GM23248 (cell line): ENCODE results near the gene IGFBP4. TPM values are rescaled to one million over a fixed set of nuclear protein-coding genes. Genes with fewer than 3 reads are reported as not detected.

Experiments used
- DNase-seq: peaks from one replicate; pipeline ENCODE4 v3.0.0-alpha.2; 2015
- H2AFZ ChIP-seq: fragments of 200-600 bp; sonication (generic); 2 replicates; pipeline ENCODE4 v1.6.1; 2016; ENCODE audit warnings: antibody characterized with exemption
- H3F3A ChIP-seq: fragments of 200-600 bp; sonication (generic); 2 replicates; pipeline ENCODE4 v1.6.1; 2016; ENCODE audit warnings: mild to moderate bottlenecking, antibody characterized with exemption, mixed run types; ENCODE audit not compliant: insufficient read depth
- H3K27ac ChIP-seq: fragments of 200-600 bp; sonication (generic); 2 replicates; pipeline ENCODE4 v1.5.1; 2016; ENCODE audit warnings: mild to moderate bottlenecking
- H3K27me3 ChIP-seq: fragments of 200-600 bp; sonication (generic); replicated peaks from 2 replicates; pipeline ENCODE4 v1.6.1; 2016; ENCODE audit warnings: mild to moderate bottlenecking; ENCODE audit not compliant: insufficient read depth
- H3K36me3 ChIP-seq: fragments of 200-600 bp; sonication (generic); 2 replicates; pipeline ENCODE4 v1.6.1; 2016; ENCODE audit warnings: low read depth, mild to moderate bottlenecking
- H3K4me1 ChIP-seq: fragments of 200-600 bp; sonication (generic); 2 replicates; pipeline ENCODE4 v1.6.1; 2016; ENCODE audit warnings: mild to moderate bottlenecking; ENCODE audit not compliant: insufficient read depth
- H3K4me2 ChIP-seq: fragments of 200-600 bp; sonication (generic); one replicate; pipeline ENCODE4 v1.6.1; 2016; ENCODE audit warnings: mild to moderate bottlenecking; ENCODE audit not compliant: unreplicated experiment
- H3K4me3 ChIP-seq: fragments of 200-600 bp; sonication (generic); 2 replicates; pipeline ENCODE4 v1.5.1; 2016; ENCODE audit warnings: mild to moderate bottlenecking
- H3K79me2 ChIP-seq: fragments of 200-600 bp; sonication (generic); 2 replicates; pipeline ENCODE4 v1.6.1; 2016; ENCODE audit warnings: mild to moderate bottlenecking; ENCODE audit not compliant: insufficient read depth
- H3K9ac ChIP-seq: fragments of 200-600 bp; sonication (generic); 2 replicates; pipeline ENCODE4 v1.6.1; 2016; ENCODE audit warnings: mild to moderate bottlenecking
- H3K9me2 ChIP-seq: fragments of 200-600 bp; sonication (generic); 2 replicates; pipeline ENCODE4 v1.6.1; 2016; ENCODE audit warnings: mixed run types, mild to moderate bottlenecking, moderate library complexity; ENCODE audit not compliant: insufficient read depth
- H3K9me3 ChIP-seq: fragments of 200-600 bp; sonication (generic); one replicate; pipeline ENCODE4 v1.6.1; 2017; ENCODE audit warnings: low read depth
- H4K20me1 ChIP-seq: fragments of 200-600 bp; sonication (generic); 2 replicates; pipeline ENCODE4 v1.6.0; 2016; ENCODE audit not compliant: insufficient read depth
- EZH2 ChIP-seq: fragments of 200-600 bp; sonication (generic); IDR thresholded peaks from 2 replicates; pipeline ENCODE4 v1.6.1; 2018; ENCODE audit warnings: antibody characterized with exemption, mild to moderate bottlenecking; ENCODE audit not compliant: insufficient read depth, poor library complexity, severe bottlenecking
- EZH2phosphoT487 ChIP-seq: fragments of 200-600 bp; sonication (generic); IDR thresholded peaks from 2 replicates; pipeline ENCODE4 v1.6.1; 2018; ENCODE audit warnings: antibody characterized with exemption, moderate library complexity, mild to moderate bottlenecking, low read depth; ENCODE audit not compliant: insufficient read depth
- WGBS, 2 experiments: methylation state at CpG; one replicate each; pipeline ENCODE4 v1.1.6; 2015 to 2017; ENCODE audit warnings: low lambda C conversion rate in 2 of 2, low coverage in 1 of 2; ENCODE audit errors: missing lambda C conversion rate in 2 of 2; 5-methylcytosine and 5-hydroxymethylcytosine counted together
- in situ Hi-C: fragments of 300-500 bp; cut with MboI; formaldehyde crosslinking; loops from 2 replicates; pipeline ENCODE4 v1.15.0; 2020
- polyA plus RNA-seq: library from polyadenylated mRNA; unstranded; fragments of >200 nt; fragmentation: Nextera tagmentation; extraction: Ambion mirVana; gene quantifications from 2 replicates; pipeline ENCODE4 v1.2.1, GENCODE V29; 2016
- total RNA-seq: library from RNA; depleted of rRNA; stranded (reverse); fragments of >200 nt; shearing (Covaris generic); gene quantifications from 2 replicates; pipeline ENCODE4 v1.2.3, GENCODE V29; 2014

IGFBP4 gene
- total and polyA plus RNA-seq, 2 experiments from 2014 or later, result 408 to 1,209 TPM

GRCh38 chr17:40458851-40459482 is 15.7 kb downstream of the IGFBP4 start:
- Histone ChIP-seq H3K9me3 (no peaks in the 10 kb centered on the region), H4K20me1 (no peaks in the 10 kb centered on the region), H3K4me2 (peak overlapping the region; percentile 52), H3K27me3 (no peaks in the 10 kb centered on the region), H3K9ac (peak overlapping the region; percentile 48), H3K4me1 (peaks cover 65% of the 10 kb centered on the region), H3K9me2 (no peaks in the 10 kb centered on the region), H3K36me3 (peaks cover 31% of the 10 kb centered on the region), H3K79me2 (peaks cover 5% of the 10 kb centered on the region; the same call in 1 of the 2 replicates), H3F3A (peaks cover 82% of the 10 kb centered on the region), H3K27ac (peak overlapping the region; percentile 89), H3K4me3 (no peak overlapping the region), H2AFZ (no peak overlapping the region)
- WGBS, 2 experiments, result 46 to 49% methylated on average over 12 of the region's 12 CpGs
- no peak for TF ChIP-seq EZH2
- TF ChIP-seq EZH2phosphoT487, result no peak
- peak; percentile 64 for DNase-seq
- in situ Hi-C loops, result no loop called here

GRCh38 chr17:40459636-40460603 is 16.7 kb downstream of the IGFBP4 start:
- H3F3A ChIP-seq, result peaks cover 82% of the 10 kb centered on the region
- no peak overlapping the region for H3K4me3 ChIP-seq
- no peaks in the 10 kb centered on the region for H4K20me1 ChIP-seq
- peak overlapping the region; percentile 48 for H3K9ac ChIP-seq
- in situ Hi-C loops, result no loop called here
- no peak overlapping the region for H2AFZ ChIP-seq
- H3K4me2 ChIP-seq, result no peak overlapping the region
- H3K36me3 ChIP-seq, result peaks cover 22% of the 10 kb centered on the region
- WGBS, 2 experiments, result 44 to 48% methylated on average over 6 to 8 of the region's 8 CpGs
- TF ChIP-seq EZH2 (no peak), EZH2phosphoT487 (no peak)
- H3K79me2 ChIP-seq, result no peaks in the 10 kb centered on the region
- no peaks in the 10 kb centered on the region for H3K9me3 ChIP-seq
- H3K27me3 ChIP-seq, result no peaks in the 10 kb centered on the region
- H3K27ac ChIP-seq, result peak overlapping the region; percentile 89
- peaks cover 56% of the 10 kb centered on the region for H3K4me1 ChIP-seq
- H3K9me2 ChIP-seq, result no peaks in the 10 kb centered on the region
- peak; percentile 38 for DNase-seq

- H4K20me1 ChIP-seq, result no peaks in the 10 kb centered on the region
- no peaks in the 10 kb centered on the region for H3K27me3 ChIP-seq
- peaks cover 51% of the 10 kb centered on the region for H3K4me1 ChIP-seq
- no peak overlapping the region for H3K9ac ChIP-seq
- no peaks in the 10 kb centered on the region for H3K9me3 ChIP-seq
- H3K79me2 ChIP-seq, result no peaks in the 10 kb centered on the region
- no peaks in the 10 kb centered on the region for H3K9me2 ChIP-seq
- WGBS, 2 experiments, result 71 to 73% methylated on average over 3 of the region's 3 CpGs
- H2AFZ ChIP-seq, result no peak overlapping the region
- peaks cover 15% of the 10 kb centered on the region for H3K36me3 ChIP-seq
- no peak overlapping the region for H3K4me2 ChIP-seq
- DNase-seq, result no peak
- H3K27ac ChIP-seq, result peak overlapping the region; percentile 42
- TF ChIP-seq EZH2 (no peak), EZH2phosphoT487 (no peak)
- H3K4me3 ChIP-seq, result no peak overlapping the region
- in situ Hi-C loops, result no loop called here
- H3F3A ChIP-seq, result peaks cover 80% of the 10 kb centered on the region
These were observed 17.3 kb downstream of the IGFBP4 start for GRCh38 chr17:40460604-40460967.

- 51 to 56% methylated on average over 9 of the region's 9 CpGs for WGBS, 2 experiments
- TF ChIP-seq EZH2phosphoT487 (no peak), EZH2 (no peak)
- Histone ChIP-seq H3K9me2 (no peaks in the 10 kb centered on the region), H3K79me2 (no peaks in the 10 kb centered on the region), H2AFZ (no peak overlapping the region), H3K9ac (no peak overlapping the region), H3K9me3 (no peaks in the 10 kb centered on the region), H3F3A (peaks cover 79% of the 10 kb centered on the region), H3K4me1 (peaks cover 45% of the 10 kb centered on the region), H4K20me1 (no peaks in the 10 kb centered on the region), H3K4me2 (no peak overlapping the region), H3K4me3 (no peak overlapping the region), H3K27me3 (no peaks in the 10 kb centered on the region), H3K36me3 (peaks cover 9% of the 10 kb centered on the region), H3K27ac (peak overlapping the region; percentile 42)
- in situ Hi-C loops, result no loop called here
- peak; percentile 78 for DNase-seq
These were observed 17.9 kb downstream of the IGFBP4 start for GRCh38 chr17:40460968-40461731.
